Activated naive CD8-positive, alpha-beta T cell treated with anti-CD3 and anti-CD28 coated beads, Interleukin-2, amount 50 U/mL, for 16 hours (primary cell): ENCODE measurements around the gene ATP8A1.
"Not testable (repeated sequence)": the region's sequence is repeated elsewhere in the genome, so short reads cannot be mapped to it uniquely, and the experiment has no call there.

Source experiments
- DNase-seq: peaks from one replicate; pipeline ENCODE4 v3.0.0-alpha.2; 2020; ENCODE audit warnings: low read depth, low spot score

Gene ATP8A1

DNA sequence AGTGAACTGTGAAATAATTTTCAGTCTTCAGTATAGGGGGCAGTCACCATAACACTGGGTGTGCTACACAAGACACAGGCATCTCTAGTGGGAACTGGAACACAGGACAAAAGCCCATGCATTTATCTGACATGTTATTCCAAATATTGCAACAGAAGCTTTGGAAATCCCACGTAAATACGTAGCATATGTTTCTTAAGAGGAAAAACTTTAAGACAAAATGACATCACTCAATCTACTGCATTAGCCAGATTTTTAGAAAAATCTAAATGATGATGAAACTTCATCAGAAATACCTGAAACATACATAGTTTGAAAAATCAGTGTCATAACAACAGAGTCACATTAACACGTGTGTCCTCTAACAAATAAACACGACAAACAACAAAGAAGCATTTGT, 245.1 kb downstream of the ATP8A1 start:
- DNase-seq, result no peak

DNA sequence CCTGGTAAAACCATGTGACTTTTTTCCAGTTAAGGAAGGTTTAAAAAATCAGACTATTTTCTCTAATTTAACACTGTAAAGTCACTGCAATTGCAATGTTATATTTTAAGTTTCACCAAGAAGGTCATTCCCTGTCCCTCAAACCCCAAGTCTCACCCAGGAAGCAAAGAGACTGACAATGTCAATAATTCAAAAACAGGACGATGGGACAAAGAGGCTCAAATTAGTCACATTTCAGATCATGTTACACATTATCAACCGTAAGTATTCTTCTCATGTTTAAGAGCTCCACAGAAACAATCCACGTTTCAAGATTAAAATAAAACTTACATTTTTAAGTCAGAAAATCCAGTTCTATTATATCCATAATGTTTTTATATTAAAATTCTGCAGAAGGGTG, 246.5 kb downstream of the ATP8A1 start:
- DNase-seq, result no peak

DNA sequence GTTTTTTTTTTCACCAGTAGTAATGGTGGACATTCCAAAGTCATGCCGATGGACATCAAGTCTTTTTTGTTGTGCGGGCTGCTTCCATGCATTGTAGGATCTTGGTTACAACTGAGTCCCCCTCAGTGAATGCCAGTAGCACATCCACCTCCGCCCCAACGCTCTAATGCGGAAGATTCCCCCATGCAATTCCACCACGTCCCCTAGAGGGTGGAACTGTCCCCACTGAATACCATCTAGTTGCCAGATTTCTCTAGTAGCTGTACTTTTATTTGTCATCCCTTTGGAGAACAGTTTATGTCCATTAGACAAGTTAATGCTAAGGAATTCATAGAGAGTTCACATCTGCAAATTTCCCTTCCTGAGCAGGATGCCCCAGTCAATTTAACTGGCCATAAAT, 252.9 kb downstream of the ATP8A1 start:
- DNase-seq, result no peak

DNA sequence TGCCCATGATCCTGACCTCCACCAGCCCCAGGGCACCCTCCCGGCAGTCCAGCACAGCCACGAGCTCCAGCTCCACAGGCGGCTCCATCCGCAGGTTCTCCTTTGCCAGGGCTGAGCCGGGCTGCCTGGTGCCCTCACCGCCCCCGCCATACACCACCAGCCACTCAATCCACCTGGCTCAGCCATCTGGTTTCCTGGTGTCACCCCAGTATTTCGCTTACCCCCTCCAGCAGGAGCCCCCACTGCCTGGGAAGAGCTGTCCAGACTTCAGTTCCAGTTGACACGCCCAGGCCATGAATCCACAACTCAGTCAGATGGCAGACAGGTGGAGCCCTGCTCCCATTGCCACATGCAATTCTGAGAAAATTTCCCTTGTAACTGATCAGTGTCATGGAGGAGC, 255.7 kb downstream of the ATP8A1 start:
- DNase-seq, result no peak

DNA sequence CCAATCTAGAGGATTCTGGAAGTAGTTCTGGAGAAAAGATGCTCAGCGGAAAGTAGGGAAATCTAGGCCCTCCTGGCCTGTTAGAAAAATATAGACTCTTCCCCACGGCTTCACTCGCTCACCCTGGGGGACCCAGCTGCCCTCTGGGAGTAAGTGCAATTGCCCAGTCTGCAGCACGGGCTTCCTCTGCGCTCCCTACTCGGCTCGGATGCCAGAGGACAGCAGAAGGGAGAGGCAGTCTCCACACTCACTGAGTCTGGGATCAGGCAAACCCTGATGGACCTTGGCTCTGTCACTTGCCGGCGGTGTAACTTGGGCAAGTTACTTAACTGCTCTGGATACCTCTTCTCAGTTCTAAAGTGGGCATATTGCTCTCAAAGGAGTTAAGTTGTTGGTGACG, 257.5 kb downstream of the ATP8A1 start:
- DNase-seq, result no peak

- no peak for DNase-seq
These were observed 258.0 kb downstream of the ATP8A1 start for GRCh38 chr4:42398871-42399331.

GRCh38 chr4:42398171-42398870, 258.6 kb downstream of the ATP8A1 start:
- DNase-seq, result no peak

DNA sequence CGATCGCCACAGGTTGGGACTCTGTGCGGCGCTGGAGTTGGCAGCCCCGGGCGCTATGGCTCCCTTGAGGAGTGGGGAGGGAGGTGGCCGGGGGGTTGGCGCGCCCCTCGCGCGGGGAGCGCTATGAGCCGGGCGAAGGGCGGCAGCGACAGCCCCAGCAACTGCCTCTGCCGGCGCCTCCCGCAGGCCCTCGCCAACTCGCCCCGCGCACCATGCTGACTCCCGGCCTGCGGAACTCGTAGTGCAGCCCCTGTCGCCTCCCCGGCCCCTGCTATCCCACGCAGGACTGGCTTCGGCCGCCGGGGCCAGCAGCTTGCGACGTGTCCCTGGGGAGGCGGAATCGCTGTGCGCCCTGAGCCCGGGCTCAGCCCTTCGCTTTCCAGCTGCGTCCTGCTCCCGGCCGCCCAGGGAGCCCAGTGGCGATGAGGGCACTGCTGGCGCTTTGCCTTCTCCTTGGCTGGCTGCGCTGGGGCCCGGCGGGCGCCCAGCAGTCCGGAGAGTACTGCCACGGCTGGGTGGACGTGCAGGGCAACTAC, 259.2 kb downstream of the ATP8A1 start:
- no peak for DNase-seq

DNA sequence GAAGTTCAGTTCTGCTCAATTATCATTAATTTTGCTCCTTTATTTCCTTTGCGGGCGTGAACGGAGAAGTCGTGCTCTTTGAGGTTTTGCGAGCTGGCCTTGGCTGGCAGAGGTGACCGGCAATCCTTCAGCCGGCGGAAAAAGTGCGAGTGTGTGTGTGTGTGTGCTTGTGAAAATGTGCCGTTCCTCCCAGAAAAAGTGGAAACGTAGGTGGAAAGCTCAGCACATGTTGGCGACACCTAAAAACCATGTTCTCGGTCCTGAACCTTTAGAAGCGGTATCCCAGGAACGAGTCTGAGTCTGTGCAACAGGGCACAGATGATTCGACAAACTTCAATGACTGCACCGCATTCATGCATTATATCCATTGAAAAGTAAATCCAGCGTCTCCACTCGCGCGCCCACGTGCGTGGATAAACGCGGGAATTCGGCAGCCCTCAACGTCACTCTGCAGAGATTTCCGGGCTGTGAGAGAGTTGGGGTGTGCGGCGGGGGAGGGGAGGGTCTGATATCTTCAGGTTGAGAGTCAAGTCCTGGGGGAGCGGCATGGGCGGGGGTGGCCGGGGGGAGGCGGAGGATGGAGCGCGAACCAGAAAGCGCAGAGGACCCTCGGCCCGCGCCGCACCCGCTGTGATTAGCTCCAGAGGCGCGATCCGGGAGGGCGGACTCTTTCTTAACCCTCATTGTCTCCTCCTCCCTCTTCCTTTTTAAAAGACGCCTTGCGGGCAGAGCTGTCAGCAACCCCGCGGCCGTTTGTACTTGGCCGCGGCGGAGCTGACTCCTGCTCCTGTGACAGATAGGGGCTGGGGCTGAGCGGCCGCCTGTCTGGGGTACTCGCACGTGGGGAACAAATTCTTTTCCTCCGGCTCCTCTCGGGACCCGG, 259.9 kb downstream of the ATP8A1 start, which contains the start of gene SHISA3:
Gene SHISA3, plus strand, starts transcription at position 737 of the 883 bp plus-strand sequence. CDS start 569 bp downstream, outside the sequence.
- DNase-seq, result no peak

DNA sequence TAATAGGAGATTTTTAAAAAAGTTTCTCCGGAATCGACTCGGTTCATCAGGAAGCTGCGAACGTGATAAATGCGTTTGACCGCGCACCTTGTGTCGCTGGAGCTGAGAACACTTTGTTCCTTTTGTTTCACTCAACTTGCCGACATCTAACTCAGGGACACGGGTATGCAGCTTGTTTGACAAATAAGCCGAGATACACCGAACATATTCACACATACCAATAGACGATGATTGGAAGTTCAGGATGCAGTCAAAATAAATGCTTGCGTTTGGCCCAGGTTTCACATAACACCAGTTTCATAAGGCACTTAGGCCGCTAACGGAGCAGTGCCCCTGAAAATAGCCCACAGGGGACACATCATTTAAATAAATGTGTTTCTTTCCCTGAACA, 260.5 kb downstream of the ATP8A1 start:
- no peak for DNase-seq

DNA sequence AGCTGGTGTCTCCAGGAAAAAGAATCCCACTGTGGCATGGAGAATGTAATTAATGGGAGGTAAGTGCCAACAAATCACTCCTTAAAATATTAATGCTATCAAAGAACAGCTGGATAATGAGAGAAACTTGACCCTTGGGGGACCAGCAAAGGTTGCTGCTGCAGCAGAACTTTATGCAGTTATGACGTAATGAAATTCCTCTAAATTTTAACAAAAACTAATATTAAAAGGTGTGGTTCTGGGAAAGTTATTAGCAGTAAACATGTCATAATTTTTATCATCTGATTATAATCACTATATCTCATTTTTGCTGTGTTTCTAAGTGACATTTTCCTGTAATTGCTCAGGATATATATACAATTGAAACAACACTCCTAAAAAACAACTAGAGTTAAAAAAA, 261.3 kb downstream of the ATP8A1 start:
- no peak for DNase-seq

- no peak for DNase-seq
These were observed 264.5 kb downstream of the ATP8A1 start for GRCh38 chr4:42392436-42392835.

DNA sequence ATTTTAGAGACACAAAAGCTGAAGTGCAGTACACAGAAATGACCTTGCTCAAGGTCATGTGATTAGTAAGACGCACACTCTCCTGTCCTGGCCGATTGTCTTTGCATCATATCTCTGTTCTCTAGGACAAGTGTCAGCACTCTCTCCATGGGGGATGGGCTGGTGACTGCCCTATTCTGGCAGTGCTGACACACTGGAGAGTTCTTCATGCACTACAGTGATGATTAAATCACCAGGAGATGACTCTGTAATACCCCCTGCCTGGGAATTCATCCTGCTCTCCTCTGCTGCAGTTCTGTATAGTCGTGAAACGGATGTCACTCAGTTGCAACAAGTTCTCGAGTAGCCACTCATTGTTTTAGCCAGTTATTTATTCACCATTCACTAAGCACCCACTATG, 264.9 kb downstream of the ATP8A1 start:
- DNase-seq, result no peak

- no peak for DNase-seq
These were observed 265.6 kb downstream of the ATP8A1 start for GRCh38 chr4:42391355-42391664.

- DNase-seq, result no peak
These were observed 266.1 kb downstream of the ATP8A1 start for GRCh38 chr4:42390622-42391354.

DNA sequence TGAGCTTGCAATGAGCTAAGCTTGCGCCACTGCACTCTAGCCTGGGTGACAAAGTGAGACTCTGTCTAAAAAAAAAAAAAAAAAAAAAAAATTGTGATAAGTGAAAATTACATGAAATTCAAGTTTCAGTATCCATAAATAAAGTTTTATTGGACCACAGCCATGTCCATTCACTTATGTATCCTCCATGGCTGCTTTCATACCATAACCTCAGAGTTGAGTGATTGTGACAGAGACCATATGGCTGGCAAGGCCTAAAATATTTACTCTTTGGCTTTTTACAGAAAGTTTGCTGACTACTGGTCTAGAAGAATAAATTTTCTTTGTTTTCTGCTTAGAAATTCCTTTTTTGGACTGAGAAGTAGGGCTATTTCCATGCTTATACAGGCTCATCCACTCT, 271.4 kb downstream of the ATP8A1 start:
- DNase-seq, result no peak

DNA sequence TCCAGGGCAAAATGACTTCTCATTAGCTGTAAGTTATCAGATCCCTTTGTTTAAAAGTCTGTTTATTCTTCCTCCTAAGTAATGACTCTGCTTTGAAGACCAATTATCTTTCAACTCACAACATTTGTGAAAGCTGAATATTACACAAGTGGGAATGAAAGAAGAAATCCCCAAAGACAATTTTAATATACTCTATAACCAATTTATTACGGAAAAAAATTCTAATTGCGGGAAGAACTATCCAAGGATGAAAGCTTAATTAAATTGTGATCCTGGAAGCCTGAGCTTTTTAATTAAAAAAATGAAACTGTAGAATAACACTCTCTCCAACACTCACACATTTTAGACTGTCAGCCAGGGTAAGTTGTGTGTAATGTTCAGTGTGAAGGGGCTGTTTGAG, 275.2 kb downstream of the ATP8A1 start:
- no peak for DNase-seq

DNA sequence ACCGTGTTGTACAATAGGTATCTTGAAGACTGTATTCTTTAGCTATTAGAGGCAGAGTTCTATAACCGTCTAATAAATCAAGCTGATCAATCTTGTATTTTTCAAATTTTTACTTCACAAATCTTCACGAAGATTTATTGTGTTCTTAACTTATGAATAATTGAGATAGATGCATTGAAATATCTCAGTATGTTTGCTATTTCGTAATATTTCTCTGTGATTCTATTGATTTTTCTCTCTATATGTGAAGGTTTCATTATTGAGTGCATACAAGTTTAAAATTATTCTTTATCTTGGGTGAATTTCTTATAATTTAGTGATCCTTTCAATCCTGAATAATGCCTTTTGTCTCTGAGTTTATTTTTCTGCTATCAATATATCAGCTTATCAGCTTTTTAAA, 279.4 kb downstream of the ATP8A1 start:
- no peak for DNase-seq

- DNase-seq, result not testable (repeated sequence)
These were observed 284.6 kb downstream of the ATP8A1 start for GRCh38 chr4:42372303-42372702.

GRCh38 chr4:42371305-42372252, 285.3 kb downstream of the ATP8A1 start:
- no peak for DNase-seq

- no peak for DNase-seq
These were observed 287.4 kb downstream of the ATP8A1 start for GRCh38 chr4:42369489-42369888.
